H9 (cell line): Measurements from ENCODE around the gene VSTM4. TPM values are rescaled to one million over a fixed set of nuclear protein-coding genes. Genes with fewer than 3 reads are reported as not detected.

Experiments used
- DNase-seq: peaks from one replicate; pipeline ENCODE4 v3.0.0-alpha.2; 2017
- H2AFZ ChIP-seq: one replicate; pipeline ENCODE4 v1.6.1; 2013; ENCODE audit warnings: mild to moderate bottlenecking, low read length, control low read depth, moderate library complexity
- H2AK5ac ChIP-seq: 2 replicates; pipeline ENCODE4 v1.6.1; 2013; ENCODE audit warnings: low read length, control low read depth, mixed read lengths; ENCODE audit not compliant: insufficient read length
- H2BK120ac ChIP-seq: one replicate; pipeline ENCODE4 v1.6.1; 2013; ENCODE audit warnings: low read depth, mild to moderate bottlenecking, low read length, control low read depth, inconsistent platforms; ENCODE audit not compliant: poor library complexity, severe bottlenecking
- H2BK12ac ChIP-seq: 2 replicates; pipeline ENCODE4 v1.6.1; 2013; ENCODE audit warnings: low read length, control low read depth, mixed read lengths, low read depth; ENCODE audit not compliant: insufficient read length
- H2BK15ac ChIP-seq: 2 replicates; pipeline ENCODE4 v1.6.1; 2013; ENCODE audit warnings: low read depth, low read length, control low read depth
- H2BK20ac ChIP-seq: one replicate; pipeline ENCODE4 v1.6.1; 2013; ENCODE audit warnings: low read depth, mild to moderate bottlenecking, low read length, control low read depth, inconsistent platforms; ENCODE audit not compliant: poor library complexity, severe bottlenecking
- H2BK5ac ChIP-seq: 2 replicates; pipeline ENCODE4 v1.6.1; 2013; ENCODE audit warnings: low read length, control low read depth, mixed read lengths; ENCODE audit not compliant: insufficient read length
- H3K14ac ChIP-seq: 2 replicates; pipeline ENCODE4 v1.6.1; 2013; ENCODE audit warnings: low read length, control low read depth; ENCODE audit not compliant: insufficient read depth
- H3K18ac ChIP-seq: 2 replicates; pipeline ENCODE4 v1.6.1; 2013; ENCODE audit warnings: low read depth, mild to moderate bottlenecking, mixed read lengths, low read length, control low read depth; ENCODE audit not compliant: insufficient read length
- H3K23ac ChIP-seq: 2 replicates; pipeline ENCODE4 v1.6.1; 2013; ENCODE audit warnings: low read length, control low read depth, mixed read lengths, low read depth; ENCODE audit not compliant: insufficient read length
- H3K23me2 ChIP-seq: 2 replicates; pipeline ENCODE4 v1.6.1; 2013; ENCODE audit warnings: low read depth, mild to moderate bottlenecking, mixed read lengths, low read length, control low read depth; ENCODE audit not compliant: insufficient read length, poor library complexity, severe bottlenecking
- H3K27ac ChIP-seq: 2 replicates; pipeline ENCODE4 v1.5.1; 2013; ENCODE audit warnings: low read length, control low read depth, mixed read lengths, low read depth; ENCODE audit not compliant: insufficient read length
- H3K27me3 ChIP-seq: 2 replicates; pipeline ENCODE4 v1.6.1; 2013; ENCODE audit warnings: low read length, control low read depth, inconsistent platforms; ENCODE audit not compliant: insufficient read depth
- H3K4ac ChIP-seq: 2 replicates; pipeline ENCODE4 v1.6.1; 2013; ENCODE audit warnings: low read depth, mild to moderate bottlenecking, control low read depth, inconsistent platforms, low read length, moderate library complexity
- H3K4me1 ChIP-seq: 2 replicates; pipeline ENCODE4 v1.6.1; 2013; ENCODE audit warnings: low read length, control low read depth, inconsistent platforms; ENCODE audit not compliant: insufficient read depth
- H3K4me2 ChIP-seq: 2 replicates; pipeline ENCODE4 v1.6.1; 2013; ENCODE audit warnings: low read length, control low read depth, mixed read lengths; ENCODE audit not compliant: insufficient read length, insufficient read depth
- H3K56ac ChIP-seq: 2 replicates; pipeline ENCODE4 v1.6.1; 2013; ENCODE audit warnings: low read depth, mild to moderate bottlenecking, mixed read lengths, low read length, control low read depth; ENCODE audit not compliant: insufficient read length
- H3K79me1 ChIP-seq: 2 replicates; pipeline ENCODE4 v1.6.1; 2013; ENCODE audit warnings: low read depth, mild to moderate bottlenecking, moderate library complexity, low read length, control low read depth, inconsistent platforms; ENCODE audit not compliant: insufficient read depth, poor library complexity, severe bottlenecking
- H3K79me2 ChIP-seq: 2 replicates; pipeline ENCODE4 v1.6.1; 2013; ENCODE audit warnings: low read length, control low read depth, inconsistent platforms; ENCODE audit not compliant: insufficient read depth
- H3K9ac ChIP-seq: 2 replicates; pipeline ENCODE4 v1.6.1; 2013; ENCODE audit warnings: low read length, control low read depth, mixed read lengths; ENCODE audit not compliant: insufficient read length; ENCODE audit errors: extremely low read depth
- H3K9me3 ChIP-seq: one replicate; pipeline ENCODE4 v1.6.1; 2013; ENCODE audit warnings: low read depth, low read length, inconsistent platforms; ENCODE audit not compliant: control insufficient read depth
- H3T11ph ChIP-seq: one replicate; pipeline ENCODE4 v1.6.1; 2013; ENCODE audit warnings: mild to moderate bottlenecking, low read length, control low read depth, inconsistent platforms
- H4K20me1 ChIP-seq: one replicate; pipeline ENCODE4 v1.6.1; 2013; ENCODE audit not compliant: control insufficient read depth, insufficient read length, insufficient read depth
- H4K5ac ChIP-seq: 2 replicates; pipeline ENCODE4 v1.6.1; 2013; ENCODE audit warnings: low read depth, mild to moderate bottlenecking, mixed read lengths, low read length, control low read depth; ENCODE audit not compliant: insufficient read length
- H4K8ac ChIP-seq: replicated peaks from 2 replicates; pipeline ENCODE4 v1.6.1; 2013; ENCODE audit warnings: low read length, control low read depth, mixed read lengths, low read depth; ENCODE audit not compliant: insufficient read length
- H4K91ac ChIP-seq: 2 replicates; pipeline ENCODE4 v1.6.1; 2013; ENCODE audit warnings: low read depth, mild to moderate bottlenecking, moderate library complexity, mixed read lengths, low read length, control low read depth; ENCODE audit not compliant: insufficient read length
- H3K27ac Mint-ChIP-seq, 3 experiments: 2 replicates in 2 of 3; 3 replicates in 1 of 3; pipeline ENCODE4 v1.8.0; 2020 to 2021; ENCODE audit warnings: mixed read lengths in 3 of 3, mild to moderate bottlenecking in 1 of 3, moderate library complexity in 1 of 3
- H3K27me3 Mint-ChIP-seq: 2 replicates; pipeline ENCODE4 v1.8.0; 2021; ENCODE audit warnings: low read depth, mild to moderate bottlenecking, moderate library complexity, mixed read lengths
- H3K36me3 Mint-ChIP-seq, 3 experiments: 2 replicates in 2 of 3; 3 replicates in 1 of 3; pipeline ENCODE4 v1.8.0; 2020 to 2021; ENCODE audit warnings: low read depth in 3 of 3, mixed read lengths in 3 of 3; ENCODE audit not compliant: insufficient read depth in 1 of 3
- H3K4me1 Mint-ChIP-seq, 2 experiments: 2 replicates each; pipeline ENCODE4 v1.8.0; 2020; ENCODE audit warnings: mixed read lengths in 2 of 2
- H3K4me3 Mint-ChIP-seq, 2 experiments: 2 replicates in 1 of 2; 3 replicates in 1 of 2; pipeline ENCODE4 v1.8.0; 2020 to 2021; ENCODE audit warnings: mild to moderate bottlenecking in 2 of 2, mixed read lengths in 2 of 2, moderate library complexity in 1 of 2
- H3K9me3 Mint-ChIP-seq, 2 experiments: 2 replicates in 1 of 2; 3 replicates in 1 of 2; pipeline ENCODE4 v1.8.0; 2020; ENCODE audit warnings: mild to moderate bottlenecking in 2 of 2, mixed read lengths in 2 of 2, moderate library complexity in 1 of 2
- CTCF ChIP-seq: fragments of 200-600 bp; sonication (generic); conservative IDR thresholded peaks from 3 replicates; pipeline ENCODE4 v1.8.0; 2021; ENCODE audit warnings: antibody characterized with exemption, mild to moderate bottlenecking
- WGBS: extraction: QIAGEN DNeasy Blood & Tissue Kit; methylation state at CpG from one replicate; pipeline ENCODE4 v1.1.7; 2013; ENCODE audit warnings: missing lambda C conversion rate, low lambda C conversion rate, mixed read lengths; ENCODE audit not compliant: insufficient read length; ENCODE audit errors: extremely low coverage; 5-methylcytosine and 5-hydroxymethylcytosine counted together
- total RNA-seq: library from RNA; stranded (reverse); gene quantifications from 2 replicates; pipeline ENCODE4 v1.2.1, GENCODE V29; 2021

VSTM4 gene
- total RNA-seq, 1 experiment from 2014 or later, result 0.44 TPM

GRCh38 chr10:48981310-48981907, 133.9 kb downstream of the VSTM4 start:
- Histone ChIP-seq H2BK20ac (no peak overlapping the region), H4K5ac (no peak overlapping the region), H3K27ac (no peak overlapping the region), H3K79me1 (no peaks in the 10 kb centered on the region), H2AK5ac (no peak overlapping the region), H3K4me1 (no peaks in the 10 kb centered on the region), H3K18ac (no peak overlapping the region), H3K4me2 (no peak overlapping the region), H2BK5ac (no peak overlapping the region), H4K8ac (no peak overlapping the region), H2BK12ac (no peak overlapping the region), H3K79me2 (no peaks in the 10 kb centered on the region), H3K4ac (no peak overlapping the region), H3K27me3 (no peaks in the 10 kb centered on the region), H3K56ac (no peak overlapping the region), H2BK15ac (no peak overlapping the region), H4K20me1 (no peaks in the 10 kb centered on the region), H3K23ac (no peak overlapping the region), H3K14ac (no peak overlapping the region), H2AFZ (no peak overlapping the region), H2BK120ac (no peak overlapping the region), H3K9me3 (no peaks in the 10 kb centered on the region), H3T11ph (no peak overlapping the region), H3K9ac (no peak overlapping the region), H4K91ac (no peak overlapping the region), H3K23me2 (no peaks in the 10 kb centered on the region)
- no peaks in the 10 kb centered on the region for H3K9me3 Mint-ChIP-seq
- H3K27me3 Mint-ChIP-seq, result 0 out of 2 replicates have a peak, but pooled peaks cover 1% of the 10 kb centered on the region
- TF ChIP-seq CTCF, result peak; percentile 92
- no peak overlapping the region for H3K27ac Mint-ChIP-seq
- H3K36me3 Mint-ChIP-seq, result no peaks in the 10 kb centered on the region
- WGBS, result no CpG with 5 or more reads among the region's 12 CpGs
- DNase-seq, result peak; percentile 90
- no peaks in the 10 kb centered on the region for H3K4me1 Mint-ChIP-seq
- no peak overlapping the region for H3K4me3 Mint-ChIP-seq
